H1 (cell line): Measurements from ENCODE around the gene GFPT1.

ENCODE experiments used
- CEBPB ChIP-seq: IDR thresholded peaks from 2 replicates; pipeline ENCODE4 v1.6.1; 2012; ENCODE audit warnings: low read depth, low read length
- EP300 ChIP-seq, 2 experiments: IDR thresholded peaks; 1 replicate in 1 of 2; 2 replicates in 1 of 2; pipeline ENCODE4 v1.6.1; 2011 to 2012; ENCODE audit warnings: low read depth in 2 of 2, low read length in 2 of 2, mild to moderate bottlenecking in 2 of 2, borderline replicate concordance in 1 of 2, inconsistent platforms in 1 of 2, moderate library complexity in 1 of 2
- EZH2 ChIP-seq: fragments of 200-600 bp; sonication (generic); IDR thresholded peaks from 2 replicates; pipeline ENCODE4 v1.7.1; 2012; ENCODE audit warnings: low read depth, mild to moderate bottlenecking, moderate library complexity, low read length, inconsistent platforms; ENCODE audit not compliant: severe bottlenecking
- NRF1 ChIP-seq: IDR thresholded peaks from 2 replicates; pipeline ENCODE4 v1.6.1; 2011; ENCODE audit warnings: mild to moderate bottlenecking, low read depth, low read length, improper control_type of control experiment
- POLR2A ChIP-seq, 2 experiments: IDR thresholded peaks; 1 replicate in 1 of 2; 2 replicates in 1 of 2; pipeline ENCODE4 v1.6.1; 2011; ENCODE audit warnings: low read depth in 2 of 2, low read length in 2 of 2, mild to moderate bottlenecking in 2 of 2; ENCODE audit errors: control extremely low read depth in 1 of 2
- POLR2AphosphoS5 ChIP-seq: IDR thresholded peaks from 2 replicates; pipeline ENCODE4 v1.6.1; 2011; ENCODE audit warnings: low read depth, low read length
- SP1 ChIP-seq: IDR thresholded peaks from 2 replicates; pipeline ENCODE4 v1.6.1; 2011; ENCODE audit warnings: low read depth, low read length
- SRF ChIP-seq: IDR thresholded peaks from 2 replicates; pipeline ENCODE4 v1.6.1; 2011; ENCODE audit warnings: mild to moderate bottlenecking, low read depth, low read length, moderate library complexity
- YY1 ChIP-seq: IDR thresholded peaks from 2 replicates; pipeline ENCODE4 v1.6.1; 2011; ENCODE audit warnings: low read depth, mild to moderate bottlenecking, low read length
- TF ChIP-seq, protein P1 (sequence below), 3 experiments: IDR thresholded peaks; 1 replicate in 2 of 3; 2 replicates in 1 of 3; pipeline versions ENCODE4 v1.5.1 to v1.6.1; 2011; ENCODE audit warnings: low read length in 3 of 3, mild to moderate bottlenecking in 3 of 3, inconsistent platforms in 2 of 3, low read depth in 1 of 3, moderate library complexity in 1 of 3; ENCODE audit not compliant: insufficient read depth in 1 of 3; ENCODE audit errors: control extremely low read depth in 1 of 3

DNA sequence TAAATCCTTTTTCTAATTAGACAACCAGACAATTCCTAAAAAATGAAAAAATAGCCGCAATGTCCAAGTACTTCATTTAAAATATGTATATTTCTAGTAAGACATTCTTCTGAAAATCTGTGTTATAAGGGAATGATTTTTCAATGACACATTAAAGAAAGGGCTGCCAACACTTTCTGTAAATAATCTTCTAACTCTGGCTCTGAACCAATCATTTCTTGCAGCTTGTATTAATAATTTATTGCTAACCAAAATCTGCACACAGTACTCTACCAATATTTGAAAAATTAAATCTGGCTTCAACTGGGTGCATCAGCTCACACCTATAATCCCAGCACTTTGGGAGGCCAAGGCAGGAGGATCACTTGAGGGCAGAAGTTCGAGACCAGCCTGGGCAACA, 42.0 kb upstream of the GFPT1 start:
- TF ChIP-seq, protein P1, sequence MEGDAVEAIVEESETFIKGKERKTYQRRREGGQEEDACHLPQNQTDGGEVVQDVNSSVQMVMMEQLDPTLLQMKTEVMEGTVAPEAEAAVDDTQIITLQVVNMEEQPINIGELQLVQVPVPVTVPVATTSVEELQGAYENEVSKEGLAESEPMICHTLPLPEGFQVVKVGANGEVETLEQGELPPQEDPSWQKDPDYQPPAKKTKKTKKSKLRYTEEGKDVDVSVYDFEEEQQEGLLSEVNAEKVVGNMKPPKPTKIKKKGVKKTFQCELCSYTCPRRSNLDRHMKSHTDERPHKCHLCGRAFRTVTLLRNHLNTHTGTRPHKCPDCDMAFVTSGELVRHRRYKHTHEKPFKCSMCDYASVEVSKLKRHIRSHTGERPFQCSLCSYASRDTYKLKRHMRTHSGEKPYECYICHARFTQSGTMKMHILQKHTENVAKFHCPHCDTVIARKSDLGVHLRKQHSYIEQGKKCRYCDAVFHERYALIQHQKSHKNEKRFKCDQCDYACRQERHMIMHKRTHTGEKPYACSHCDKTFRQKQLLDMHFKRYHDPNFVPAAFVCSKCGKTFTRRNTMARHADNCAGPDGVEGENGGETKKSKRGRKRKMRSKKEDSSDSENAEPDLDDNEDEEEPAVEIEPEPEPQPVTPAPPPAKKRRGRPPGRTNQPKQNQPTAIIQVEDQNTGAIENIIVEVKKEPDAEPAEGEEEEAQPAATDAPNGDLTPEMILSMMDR (IDR thresholded peaks at IDR 0.05; ENCODE audit: control extremely low read depth in 1 of 3, insufficient read depth in 1 of 3, low read depth in 1 of 3, low read length in 3 of 3), result no peak
- no peak for TF ChIP-seq POLR2A (IDR thresholded peaks at IDR 0.05; ENCODE audit: control extremely low read depth in 1 of 2, low read depth in 2 of 2, low read length in 2 of 2)
- TF ChIP-seq YY1, result no peak
- no peak for TF ChIP-seq NRF1
- no peak for TF ChIP-seq EZH2
- TF ChIP-seq EP300 (IDR thresholded peaks at IDR 0.05; ENCODE audit: borderline replicate concordance in 1 of 2, low read depth in 2 of 2, low read length in 2 of 2), result no peak
- no peak for TF ChIP-seq POLR2AphosphoS5
- TF ChIP-seq SP1, result no peak
- TF ChIP-seq SRF, result no peak
- no peak for TF ChIP-seq CEBPB
